Omental fat pad (tissue), 4 donors: Measurements from ENCODE around the gene OR52E5. TPM values are rescaled to one million over a fixed set of nuclear protein-coding genes. Genes with fewer than 3 reads are reported as not detected.

Experiments
- ATAC-seq: fragments of 150-250 bp; one replicate; pipeline ENCODE4 v1.9.1; 2016; ENCODE audit warnings: mild to moderate bottlenecking, moderate library complexity; ENCODE audit not compliant: low FRiP score
- DNase-seq: peaks from one replicate; pipeline ENCODE4 v3.0.0-alpha.2; 2019; ENCODE audit warnings: low spot score
- CTCF ChIP-seq, 3 donors: fragments of 450-650 bp; IDR thresholded peaks; one replicate each; pipeline ENCODE4 v1.5.1; 2016 to 2017; ENCODE audit warnings: antibody characterized with exemption in 3 of 3, mild to moderate bottlenecking in 3 of 3, moderate library complexity in 2 of 3
- total RNA-seq, 4 donors: library from RNA; depleted of rRNA; stranded (reverse); fragments of >200 nt; gene quantifications; one replicate each; pipeline ENCODE4 v1.1.0, GENCODE V29; 2016

The OR52E5 gene
- total RNA-seq, 4 donors from 2014 or later: not detected

GRCh38 chr11:5931061-5931460 lies 38.1 kb downstream of the OR52E5 start:
- TF ChIP-seq CTCF (IDR thresholded peaks at IDR 0.05): no peak
- DNase-seq (no peak), ATAC-seq (no peak)

GRCh38 chr11:5932671-5933070 lies 39.7 kb downstream of the OR52E5 start:
- ATAC-seq (no peak), DNase-seq (no peak)
- TF ChIP-seq CTCF (IDR thresholded peaks at IDR 0.05): no peak

- no peak for DNase-seq
- no peak for ATAC-seq
- TF ChIP-seq CTCF (IDR thresholded peaks at IDR 0.05): no peak
Measured at GRCh38 chr11:5933116-5933515, 40.1 kb downstream of the OR52E5 start.

- DNase-seq: no peak
- no peak for TF ChIP-seq CTCF (IDR thresholded peaks at IDR 0.05)
- ATAC-seq: no peak
Measured at GRCh38 chr11:5937868-5938602, 45.0 kb downstream of the OR52E5 start.

GRCh38 chr11:5938603-5938965 lies 45.6 kb downstream of the OR52E5 start:
- TF ChIP-seq CTCF (IDR thresholded peaks at IDR 0.05): no peak
- no peak for ATAC-seq
- DNase-seq: no peak

- no peak for TF ChIP-seq CTCF (IDR thresholded peaks at IDR 0.05)
- no peak for DNase-seq
- no peak for ATAC-seq
Measured at GRCh38 chr11:5940748-5941147, 47.7 kb downstream of the OR52E5 start.

- no peak for DNase-seq
- TF ChIP-seq CTCF (IDR thresholded peaks at IDR 0.05): no peak
- ATAC-seq: no peak
Measured at GRCh38 chr11:5941951-5942350, 48.9 kb downstream of the OR52E5 start, which contains the start of gene OR56A3. TSS of gene OR56A3 (plus strand) at chr11:5942251. CDS start at chr11:5947347, 5,096 bp downstream.
